Endothelial cell of umbilical vein (primary cell): ENCODE measurements around the gene RAB33B.
"Not testable (repeated sequence)": the region's sequence is repeated elsewhere in the genome, so short reads cannot be mapped to it uniquely, and the experiment has no call there.

Source experiments
- CTCF ChIP-seq, 2 donors: IDR thresholded peaks; 1 replicate in 1 of 2; 2 replicates in 1 of 2; pipeline ENCODE4 v1.5.1; 2011; ENCODE audit warnings: low read length in 2 of 2, mild to moderate bottlenecking in 2 of 2, moderate library complexity in 2 of 2, control low read depth in 1 of 2, inconsistent platforms in 1 of 2, low read depth in 1 of 2; ENCODE audit not compliant: insufficient read depth in 1 of 2; ENCODE audit errors: extremely low read depth in 1 of 2
- EZH2 ChIP-seq: IDR thresholded peaks from 2 replicates; pipeline ENCODE4 v1.6.1; 2012; ENCODE audit warnings: borderline replicate concordance, low read depth, mild to moderate bottlenecking, moderate library complexity, low read length, inconsistent platforms; ENCODE audit not compliant: severe bottlenecking
- FOS ChIP-seq: IDR thresholded peaks from 2 replicates; pipeline ENCODE4 v1.6.1; 2011; ENCODE audit warnings: mild to moderate bottlenecking, low read length, moderate library complexity, borderline replicate concordance; ENCODE audit not compliant: insufficient read depth
- GATA2 ChIP-seq: IDR thresholded peaks from 2 replicates; pipeline ENCODE4 v1.7.0; 2011; ENCODE audit warnings: low read depth, mild to moderate bottlenecking, moderate library complexity, mixed read lengths, low read length; ENCODE audit not compliant: insufficient read length, insufficient read depth
- JUN ChIP-seq: IDR thresholded peaks from 2 replicates; pipeline ENCODE4 v1.6.1; 2011; ENCODE audit warnings: borderline replicate concordance, low read depth; ENCODE audit not compliant: insufficient read length, insufficient read depth
- MAX ChIP-seq: IDR thresholded peaks from 2 replicates; pipeline ENCODE4 v1.6.1; 2011; ENCODE audit not compliant: insufficient read depth, insufficient read length
- MYC ChIP-seq: IDR thresholded peaks from one replicate; pipeline ENCODE4 v1.6.1; 2011; ENCODE audit warnings: mild to moderate bottlenecking, low read depth, low read length
- POLR2A ChIP-seq: IDR thresholded peaks from 2 replicates; pipeline ENCODE4 v1.6.1; 2012; ENCODE audit warnings: low read depth, mild to moderate bottlenecking, control low read depth, low read length
- POLR2AphosphoS5 ChIP-seq: IDR thresholded peaks from 2 replicates; pipeline ENCODE4 v1.6.1; 2012; ENCODE audit warnings: low read depth, mild to moderate bottlenecking, control low read depth, low read length, moderate library complexity; ENCODE audit not compliant: insufficient read depth

- not testable (repeated sequence) for TF ChIP-seq POLR2A; EZH2; FOS; CTCF (IDR thresholded peaks at IDR 0.05; ENCODE audit: extremely low read depth in 1 of 2, insufficient read depth in 1 of 2, low read depth in 1 of 2, low read length in 2 of 2); POLR2AphosphoS5; MYC; MAX; GATA2; JUN
Observed at GRCh38 chr4:139447078-139447477, 6.8 kb upstream of the RAB33B start.
